Prostate gland (tissue), 2 donors: ENCODE results near the gene ROR1.

ENCODE experiments used
- CTCF ChIP-seq, 4 experiments: fragments of 200-600 bp in 2 of 4; fragments of 450-650 bp in 2 of 4; sonication (generic) in 2 of 4; IDR thresholded peaks; 1 replicate in 3 of 4; 2 replicates in 1 of 4; pipeline ENCODE4 v1.5.1; 2016 to 2019; ENCODE audit warnings: antibody characterized with exemption in 4 of 4, mild to moderate bottlenecking in 2 of 4, moderate library complexity in 2 of 4
- POLR2A ChIP-seq: fragments of 450-650 bp; IDR thresholded peaks from one replicate; pipeline ENCODE4 v1.6.1; 2016; ENCODE audit warnings: antibody characterized with exemption, mild to moderate bottlenecking

DNA sequence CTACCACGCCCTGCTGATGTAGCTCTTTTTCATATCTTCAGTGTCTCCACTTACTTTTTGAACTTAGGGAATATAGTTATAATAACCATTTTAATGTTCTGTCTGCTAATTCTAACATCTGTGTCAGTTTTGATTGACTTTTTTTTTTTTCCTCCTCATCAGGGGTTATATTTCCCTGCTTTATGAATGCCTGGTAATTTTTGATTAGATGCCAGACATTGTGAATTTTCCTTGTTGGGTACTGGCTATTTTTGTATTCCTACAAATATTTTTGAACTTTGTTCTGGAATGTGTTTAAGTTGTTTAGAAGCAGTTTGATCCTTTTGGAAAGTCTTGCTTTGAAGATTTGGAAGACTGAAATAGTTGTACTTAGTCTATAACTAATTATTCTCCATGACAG is 82.1 kb downstream of the ROR1 start:
- no peak for TF ChIP-seq POLR2A
- no peak for TF ChIP-seq CTCF (IDR thresholded peaks at IDR 0.05)
